ENCODE data around the gene PPP1R9A.
A peak's percentile ranks its signal among the peaks of the same experiment; 100 is the strongest.

Gene PPP1R9A

DNA sequence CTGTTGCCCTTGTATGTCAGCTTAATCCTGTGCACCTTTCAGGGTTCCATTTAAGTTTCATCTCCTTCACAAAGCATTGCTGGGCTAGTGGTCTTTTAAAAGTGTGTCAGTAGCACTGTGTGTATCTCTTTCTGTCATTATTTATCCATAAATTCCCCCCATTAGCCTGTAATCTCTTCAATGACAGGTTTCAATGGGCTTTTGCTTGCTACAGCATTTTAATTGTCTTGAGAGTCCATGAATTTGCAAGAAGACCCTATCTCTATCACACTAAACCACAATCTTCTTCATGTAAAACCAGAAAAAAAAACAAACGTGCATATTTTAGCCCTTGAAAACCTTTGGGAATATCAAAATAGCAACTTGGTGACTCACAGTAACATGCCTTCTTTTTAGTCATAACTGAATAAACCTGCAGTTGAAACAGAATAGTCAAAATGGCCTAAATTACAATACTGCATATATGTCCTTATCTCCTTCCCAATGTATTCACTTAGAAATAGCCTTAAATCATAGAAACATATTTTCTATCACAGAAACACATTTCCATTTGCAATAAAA is 298.4 kb downstream of the PPP1R9A start:
- H3K27me3 ChIP-seq (ENCODE audit: low read depth): no peaks in the 10 kb centered on the region
- DNase-seq (ENCODE audit: low spot score in 2 of 2): peak in 1 of 2 experiments; percentile 15
- H3K4me3 ChIP-seq: no peak overlapping the region
- H3K36me3 ChIP-seq (replicated peaks): no peaks in the 10 kb centered on the region
- in situ Hi-C loops (cut with MboI; ENCODE audit: low sequenced_read_pairs): no loop called here
- H3K4me1 ChIP-seq: peaks cover 5% of the 10 kb centered on the region
- H3K9me3 ChIP-seq: no peaks in the 10 kb centered on the region

DNA sequence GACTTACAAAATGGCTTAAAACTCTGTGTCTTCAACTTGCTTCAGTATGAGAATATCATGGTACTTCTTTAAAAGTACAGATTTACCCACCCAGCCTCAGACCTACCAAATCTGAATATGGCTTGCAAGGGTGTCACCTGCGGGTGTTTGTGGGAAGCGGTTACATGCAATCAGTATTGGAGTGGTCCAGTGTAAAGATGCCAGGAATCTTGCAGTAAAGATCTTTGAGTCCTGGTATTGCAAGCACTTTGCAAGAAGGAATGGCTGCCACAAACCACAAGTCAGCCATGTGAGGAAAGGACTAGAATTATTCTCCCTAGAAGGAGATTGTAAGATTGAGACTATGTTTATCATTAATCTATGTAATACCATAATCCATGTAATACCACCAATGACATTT is 301.9 kb downstream of the PPP1R9A start:
- H3K36me3 ChIP-seq (replicated peaks): no peaks in the 10 kb centered on the region
- H3K4me1 ChIP-seq: peaks cover 5% of the 10 kb centered on the region
- H3K4me3 ChIP-seq: no peak overlapping the region
- DNase-seq (ENCODE audit: low spot score in 2 of 2): no peak
- H3K27me3 ChIP-seq (ENCODE audit: low read depth): no peaks in the 10 kb centered on the region
- H3K9me3 ChIP-seq: no peaks in the 10 kb centered on the region
- in situ Hi-C loops (cut with MboI; ENCODE audit: low sequenced_read_pairs): no loop called here

DNA sequence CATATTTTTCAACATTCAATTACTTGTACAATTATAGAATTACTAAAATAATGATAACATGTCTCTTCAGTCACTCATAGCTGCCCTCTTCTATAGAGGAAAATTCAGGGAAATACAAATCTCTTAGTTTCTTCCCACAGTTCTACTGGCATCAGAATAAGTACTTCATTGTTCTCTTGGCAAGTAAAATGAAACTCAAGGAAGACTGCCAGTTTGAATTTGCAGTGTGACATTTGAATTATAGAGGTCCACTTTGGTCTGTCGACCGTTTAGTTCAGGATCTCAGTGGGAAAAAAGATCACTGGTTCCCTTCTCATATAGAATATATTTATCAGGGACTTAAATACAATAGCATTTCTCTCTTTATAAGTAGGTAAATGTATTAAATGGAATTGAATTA is 302.4 kb downstream of the PPP1R9A start:
- Histone ChIP-seq H3K4me1 (peaks cover 5% of the 10 kb centered on the region), H3K4me3 (no peak overlapping the region), H3K36me3 (replicated peaks) (no peaks in the 10 kb centered on the region), H3K27me3 (ENCODE audit: low read depth) (no peaks in the 10 kb centered on the region), H3K9me3 (no peaks in the 10 kb centered on the region)
- DNase-seq (ENCODE audit: low spot score in 2 of 2): no peak
- in situ Hi-C loops (cut with MboI; ENCODE audit: low sequenced_read_pairs): no loop called here

DNA sequence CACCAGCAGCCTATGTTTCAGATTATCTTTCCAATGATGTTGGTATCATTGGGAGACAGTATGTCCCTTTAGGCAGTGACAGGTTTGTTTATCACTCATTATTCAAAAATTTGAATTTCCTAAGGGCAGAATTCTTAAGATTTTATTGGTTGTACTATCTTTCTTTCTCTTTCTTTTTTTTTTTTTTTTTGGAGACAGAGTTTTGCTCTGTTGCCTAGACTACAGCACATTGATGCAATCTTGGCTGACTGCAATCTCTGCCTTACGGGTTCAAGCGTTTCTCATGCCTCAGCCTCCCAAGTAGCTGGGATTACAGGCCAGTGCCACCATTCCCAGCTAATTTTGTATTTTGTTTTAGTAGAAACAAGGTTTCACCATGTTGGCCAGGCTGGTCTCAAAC is 305.8 kb downstream of the PPP1R9A start:
- Histone ChIP-seq H3K4me3 (no peak overlapping the region), H3K27me3 (ENCODE audit: low read depth) (no peaks in the 10 kb centered on the region)
- in situ Hi-C loops (cut with MboI; ENCODE audit: low sequenced_read_pairs): no loop called here

DNA sequence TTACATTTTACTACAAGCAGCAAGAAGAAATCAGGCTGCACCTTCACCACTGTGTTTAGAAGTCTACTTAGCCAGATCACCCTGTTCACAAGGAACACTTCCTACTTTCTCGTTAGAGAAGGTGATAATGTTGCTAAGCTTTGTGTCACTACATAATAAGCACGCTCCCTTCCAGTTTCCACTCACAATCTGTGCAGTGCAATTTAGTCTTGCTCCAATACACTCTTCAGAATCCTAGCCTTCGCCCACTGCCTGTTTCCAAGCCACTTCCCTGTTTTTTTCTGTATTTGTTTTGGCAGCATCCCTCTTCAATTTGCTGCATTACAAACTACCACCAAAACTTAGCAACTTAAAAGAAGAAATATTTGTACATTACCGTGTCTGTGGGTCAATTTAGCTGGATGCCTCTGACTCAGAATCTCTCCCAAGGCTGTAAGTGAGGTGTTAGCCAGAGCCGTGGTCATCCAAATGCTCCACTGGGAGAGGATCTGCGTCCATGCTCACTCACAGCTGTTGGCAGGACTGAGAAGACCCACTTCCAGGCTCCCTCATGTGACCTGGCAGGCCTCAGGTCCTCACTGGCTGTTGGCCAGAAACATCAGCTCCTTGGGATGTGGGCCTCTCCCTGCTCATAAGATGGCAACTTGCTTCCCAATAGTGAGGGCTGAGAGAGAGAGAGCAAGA is 306.6 kb downstream of the PPP1R9A start:
- in situ Hi-C loops (cut with MboI; ENCODE audit: low sequenced_read_pairs): no loop called here
- no peaks in the 10 kb centered on the region for H3K27me3 ChIP-seq (ENCODE audit: low read depth)
- no peak overlapping the region for H3K4me3 ChIP-seq
- no peaks in the 10 kb centered on the region for H3K9me3 ChIP-seq
- no peaks in the 10 kb centered on the region for H3K4me1 ChIP-seq
- peak in 1 of 2 experiments; percentile 9 for DNase-seq (ENCODE audit: low spot score in 2 of 2)
- H3K36me3 ChIP-seq (replicated peaks): no peaks in the 10 kb centered on the region

More for the DNA sequence above, 305.8 kb downstream of the PPP1R9A start:
- no peaks in the 10 kb centered on the region for H3K9me3 ChIP-seq
- H3K4me1 ChIP-seq: no peaks in the 10 kb centered on the region
- no peaks in the 10 kb centered on the region for H3K36me3 ChIP-seq (replicated peaks)
- no peak for DNase-seq (ENCODE audit: low spot score in 2 of 2)

DNA sequence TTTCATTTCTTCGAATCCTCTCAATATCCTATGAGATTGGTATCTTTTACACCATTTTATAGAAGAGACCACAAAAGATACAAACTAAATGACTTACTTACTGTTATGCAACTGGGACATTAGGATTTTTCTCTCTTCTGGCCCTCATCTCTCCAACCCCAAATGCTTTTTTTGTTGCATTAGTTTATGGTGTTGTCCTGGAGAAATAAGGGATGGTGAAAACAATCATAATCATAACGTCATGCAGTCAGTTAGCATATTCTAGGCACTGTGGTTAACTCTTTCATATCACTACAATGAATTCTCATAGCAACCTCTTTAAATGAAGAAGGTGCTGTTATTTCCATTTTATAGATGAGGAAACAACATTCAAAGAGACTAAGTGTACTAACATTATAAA is 312.3 kb downstream of the PPP1R9A start:
- no peak for DNase-seq (ENCODE audit: low spot score in 2 of 2)
- Histone ChIP-seq H3K9me3 (no peaks in the 10 kb centered on the region), H3K4me1 (no peaks in the 10 kb centered on the region), H3K36me3 (replicated peaks) (no peaks in the 10 kb centered on the region), H3K27me3 (ENCODE audit: low read depth) (no peaks in the 10 kb centered on the region), H3K4me3 (no peak overlapping the region)
- in situ Hi-C loops (cut with MboI; ENCODE audit: low sequenced_read_pairs): no loop called here

DNA sequence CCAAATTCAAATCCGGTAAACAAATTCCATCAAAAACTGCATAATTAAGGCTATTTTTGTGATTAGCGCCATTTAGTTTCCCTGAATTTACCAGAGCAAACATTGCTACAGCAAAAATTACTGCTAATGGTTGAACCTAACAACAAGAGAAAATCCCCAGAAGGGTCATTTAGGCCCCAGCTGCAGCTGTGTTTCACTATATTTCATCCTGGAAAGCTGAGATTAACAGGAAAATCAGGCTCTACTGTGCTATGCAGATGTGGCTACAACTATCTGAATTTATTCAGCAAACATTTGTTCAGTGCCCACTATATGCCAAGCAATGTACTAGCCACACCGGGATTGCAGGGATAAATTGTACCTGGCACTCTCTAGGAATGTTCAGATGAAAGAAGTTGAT is 312.9 kb downstream of the PPP1R9A start:
- in situ Hi-C loops (cut with MboI; ENCODE audit: low sequenced_read_pairs): no loop called here
- H3K4me1 ChIP-seq: no peaks in the 10 kb centered on the region
- H3K36me3 ChIP-seq (replicated peaks): no peaks in the 10 kb centered on the region
- H3K27me3 ChIP-seq (ENCODE audit: low read depth): no peaks in the 10 kb centered on the region
- no peak overlapping the region for H3K4me3 ChIP-seq
- DNase-seq (ENCODE audit: low spot score in 2 of 2): no peak
- no peaks in the 10 kb centered on the region for H3K9me3 ChIP-seq

DNA sequence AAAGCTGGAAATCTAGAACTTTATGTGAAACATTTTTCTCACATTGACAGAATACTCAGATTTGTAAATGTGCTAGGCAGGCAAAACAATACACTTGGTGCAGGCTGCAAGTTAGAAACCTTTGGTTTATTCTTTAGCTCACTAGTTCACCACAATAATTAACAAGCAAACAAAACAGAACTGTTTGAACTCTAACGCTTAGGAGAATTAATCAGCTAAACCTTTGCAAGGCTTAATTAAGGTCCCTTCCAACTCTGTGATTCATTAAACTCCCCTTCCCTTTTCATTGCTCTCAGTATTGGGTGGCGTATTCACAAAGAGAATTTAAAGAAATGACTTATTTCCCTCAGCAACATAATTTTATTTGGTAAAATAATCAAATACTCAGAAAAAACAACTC is 317.9 kb downstream of the PPP1R9A start:
- in situ Hi-C loops (cut with MboI; ENCODE audit: low sequenced_read_pairs): loop anchor here (25.0 kb wide), 1 partner anchor 788 kb away; no protein-coding TSS in a partner anchor
- H3K4me1 ChIP-seq: no peaks in the 10 kb centered on the region
- no peaks in the 10 kb centered on the region for H3K27me3 ChIP-seq (ENCODE audit: low read depth)
- no peak for DNase-seq (ENCODE audit: low spot score in 2 of 2)
- no peak overlapping the region for H3K4me3 ChIP-seq
- H3K9me3 ChIP-seq: no peaks in the 10 kb centered on the region
- no peaks in the 10 kb centered on the region for H3K36me3 ChIP-seq (replicated peaks)

DNA sequence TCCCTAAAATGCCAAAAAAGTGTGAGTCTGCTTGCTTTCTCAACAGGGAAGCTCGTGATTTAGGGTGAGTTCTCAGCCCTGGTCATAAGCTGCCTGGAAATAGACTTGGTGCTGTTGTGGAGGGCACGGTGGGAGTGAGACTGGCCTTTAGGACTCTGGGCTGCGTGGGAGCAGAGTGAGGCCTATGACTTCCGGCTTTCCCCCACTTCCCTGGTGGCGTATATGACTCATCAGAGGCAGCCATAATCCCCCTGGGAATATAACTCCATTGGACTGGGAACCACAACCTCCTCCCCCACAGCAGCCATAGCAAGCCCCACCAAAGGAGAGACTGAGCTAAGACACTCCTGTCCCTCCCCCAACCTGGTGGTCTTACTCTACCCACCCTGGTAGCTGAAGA is 321.9 kb downstream of the PPP1R9A start:
- H3K27me3 ChIP-seq (ENCODE audit: low read depth): no peaks in the 10 kb centered on the region; the same call in 1 of the 2 replicates
- no peak for DNase-seq (ENCODE audit: low spot score in 2 of 2)
- H3K9me3 ChIP-seq: no peaks in the 10 kb centered on the region
- no peak overlapping the region for H3K4me3 ChIP-seq
- no peaks in the 10 kb centered on the region for H3K36me3 ChIP-seq (replicated peaks)
- in situ Hi-C loops (cut with MboI; ENCODE audit: low sequenced_read_pairs): loop anchor here (25.0 kb wide), 1 partner anchor 792 kb away; no protein-coding TSS in a partner anchor
- no peaks in the 10 kb centered on the region for H3K4me1 ChIP-seq

DNA sequence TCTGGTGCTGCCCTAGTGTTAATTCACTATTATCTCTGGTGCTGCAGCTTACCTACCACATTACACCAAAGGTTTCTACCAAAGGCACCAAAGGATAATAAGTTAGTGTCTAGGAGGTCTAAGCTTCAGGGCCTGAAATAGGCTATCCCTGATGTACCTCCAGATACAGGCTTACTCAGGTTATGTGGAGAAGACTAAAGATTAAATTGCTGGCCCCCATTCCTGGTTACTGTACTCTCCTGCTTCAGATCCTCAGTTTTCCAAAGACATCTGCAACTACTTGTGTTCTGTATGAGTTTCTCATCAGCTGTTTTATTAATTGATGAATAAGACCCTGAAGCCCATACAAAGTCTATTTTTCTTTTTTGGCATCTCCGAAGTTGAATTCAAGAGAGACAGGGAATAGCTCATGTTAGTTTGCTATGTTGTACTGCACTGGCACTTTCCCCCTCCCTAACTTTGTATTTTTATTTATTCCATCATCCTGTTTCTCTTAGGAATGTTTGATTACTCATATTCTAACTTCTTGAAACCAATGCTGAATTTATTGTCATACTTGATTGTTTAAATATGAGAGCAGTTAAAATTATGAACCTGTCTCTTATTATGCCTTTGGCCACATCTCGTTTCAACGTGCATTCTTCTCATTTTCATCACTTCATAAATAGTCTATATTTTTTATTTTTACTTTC is 331.0 kb downstream of the PPP1R9A start:
- H3K4me1 ChIP-seq: no peaks in the 10 kb centered on the region
- no peak overlapping the region for H3K4me3 ChIP-seq
- no peaks in the 10 kb centered on the region for H3K36me3 ChIP-seq (replicated peaks)
- H3K27me3 ChIP-seq (ENCODE audit: low read depth): no peaks in the 10 kb centered on the region
- DNase-seq (ENCODE audit: low spot score in 2 of 2): no peak
- H3K9me3 ChIP-seq: no peaks in the 10 kb centered on the region
- in situ Hi-C loops (cut with MboI; ENCODE audit: low sequenced_read_pairs): loop anchor here (25.0 kb wide), 1 partner anchor 801 kb away; no protein-coding TSS in a partner anchor

DNA sequence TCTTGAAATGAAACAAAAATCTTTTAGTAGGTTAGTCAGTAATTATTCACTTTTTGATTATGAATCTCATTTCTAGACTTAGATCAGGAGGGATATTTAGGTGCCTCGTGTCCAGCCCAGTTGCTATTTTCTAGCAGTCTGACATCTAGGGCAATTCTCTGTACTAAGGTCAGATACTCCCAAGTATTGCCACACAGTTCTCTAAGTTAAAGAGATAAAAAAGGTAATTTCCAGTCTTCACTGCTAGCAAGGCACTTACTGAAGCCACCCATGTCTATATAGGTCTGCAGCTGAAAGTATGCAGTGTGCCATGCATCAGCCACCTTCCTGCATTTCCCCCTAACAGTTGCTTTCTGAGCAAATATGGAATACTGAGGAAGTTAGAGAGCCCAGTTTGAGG is 333.5 kb downstream of the PPP1R9A start:
- no peak for DNase-seq (ENCODE audit: low spot score in 2 of 2)
- Histone ChIP-seq H3K9me3 (no peaks in the 10 kb centered on the region), H3K27me3 (ENCODE audit: low read depth) (no peaks in the 10 kb centered on the region), H3K4me1 (no peaks in the 10 kb centered on the region), H3K4me3 (no peak overlapping the region), H3K36me3 (replicated peaks) (no peaks in the 10 kb centered on the region)
- in situ Hi-C loops (cut with MboI; ENCODE audit: low sequenced_read_pairs): loop anchor here (25.0 kb wide), 1 partner anchor 804 kb away; no protein-coding TSS in a partner anchor

DNA sequence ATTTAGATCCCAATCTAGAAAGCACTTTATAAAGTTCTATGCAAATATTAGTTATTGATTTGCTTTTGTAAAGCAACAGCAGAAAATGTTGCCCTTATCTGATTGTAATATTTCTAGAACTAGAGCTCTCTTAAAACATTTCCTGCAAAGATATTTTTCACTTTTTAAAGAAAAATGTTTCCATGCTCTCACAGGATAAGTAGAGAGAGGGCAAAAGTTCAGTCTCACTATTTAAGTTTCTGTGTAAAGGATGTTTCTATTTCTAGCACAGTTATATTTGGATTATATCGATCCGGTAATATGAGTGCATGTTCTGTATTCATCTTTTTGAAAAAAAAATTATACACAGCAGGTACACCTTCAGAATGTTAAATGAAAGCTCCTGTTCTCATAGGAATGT is 334.9 kb downstream of the PPP1R9A start:
- H3K4me1 ChIP-seq: peaks cover 8% of the 10 kb centered on the region
- no peaks in the 10 kb centered on the region for H3K9me3 ChIP-seq
- H3K27me3 ChIP-seq (ENCODE audit: low read depth): no peaks in the 10 kb centered on the region
- in situ Hi-C loops (cut with MboI; ENCODE audit: low sequenced_read_pairs): loop anchor here (25.0 kb wide), 1 partner anchor 805 kb away; no protein-coding TSS in a partner anchor
- H3K36me3 ChIP-seq (replicated peaks): no peaks in the 10 kb centered on the region
- H3K4me3 ChIP-seq: no peak overlapping the region
- no peak for DNase-seq (ENCODE audit: low spot score in 2 of 2)

DNA sequence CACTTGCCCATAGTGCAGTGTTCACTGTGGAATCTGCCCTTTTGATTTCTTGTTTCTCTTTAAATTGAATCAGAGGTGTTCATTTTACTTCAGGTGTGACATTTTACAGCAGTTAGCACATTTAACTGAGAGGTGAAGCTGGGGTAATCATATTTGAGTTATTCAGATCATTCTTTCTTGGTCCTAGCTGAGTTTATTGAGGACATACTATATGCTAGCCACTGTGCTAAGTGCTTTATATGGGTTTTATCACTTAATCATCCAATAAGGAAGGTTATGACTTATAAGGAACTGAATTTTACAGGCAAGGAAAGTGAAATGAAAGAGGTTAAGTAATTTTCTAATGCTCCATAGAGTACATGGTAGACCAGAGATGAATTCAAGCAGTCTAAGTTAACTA is 337.2 kb downstream of the PPP1R9A start:
- Histone ChIP-seq H3K9me3 (no peaks in the 10 kb centered on the region), H3K27me3 (ENCODE audit: low read depth) (no peaks in the 10 kb centered on the region), H3K4me3 (no peak overlapping the region), H3K4me1 (peaks cover 8% of the 10 kb centered on the region), H3K36me3 (replicated peaks) (no peaks in the 10 kb centered on the region)
- in situ Hi-C loops (cut with MboI; ENCODE audit: low sequenced_read_pairs): loop anchor here (25.0 kb wide), 1 partner anchor 807 kb away; no protein-coding TSS in a partner anchor
- no peak for DNase-seq (ENCODE audit: low spot score in 2 of 2)

Data from HAP-1 (cell line).